Mesodermal cell (in vitro differentiated cells): ENCODE data around the gene IRF1.
"Not testable (repeated sequence)": the region's sequence is repeated elsewhere in the genome, so short reads cannot be mapped to it uniquely, and the experiment has no call there.

Experiments
- H3K27ac ChIP-seq: 2 replicates; pipeline ENCODE4 v1.7.0; 2013; ENCODE audit warnings: mild to moderate bottlenecking, low read depth, low read length, moderate library complexity; ENCODE audit not compliant: severe bottlenecking
- H3K36me3 ChIP-seq: 2 replicates; pipeline ENCODE4 v1.7.1; 2013; ENCODE audit warnings: mild to moderate bottlenecking, low read length, moderate library complexity; ENCODE audit not compliant: control insufficient read depth, insufficient read depth
- H3K4me1 ChIP-seq: one replicate; pipeline ENCODE4 v1.7.1; 2013; ENCODE audit warnings: mild to moderate bottlenecking, low read length; ENCODE audit not compliant: insufficient read depth, control insufficient read depth, poor library complexity, severe bottlenecking
- H3K4me3 ChIP-seq: 2 replicates; pipeline ENCODE4 v1.7.0; 2013; ENCODE audit warnings: low read length, control low read depth, mild to moderate bottlenecking; ENCODE audit not compliant: insufficient read depth, poor library complexity, severe bottlenecking; ENCODE audit errors: extremely low read depth
- H3K9me3 ChIP-seq: 2 replicates; pipeline ENCODE4 v1.7.1; 2013; ENCODE audit warnings: mild to moderate bottlenecking, low read length, moderate library complexity; ENCODE audit not compliant: control insufficient read depth
- WGBS, 2 experiments: methylation state at CpG; one replicate each; pipeline ENCODE4 v1.1.5; 2013; ENCODE audit warnings: missing lambda C conversion rate in 2 of 2; ENCODE audit not compliant: insufficient coverage in 2 of 2; 5-methylcytosine and 5-hydroxymethylcytosine counted together

IRF1 gene

GRCh38 chr5:132444841-132445639 lies 45.5 kb downstream of the IRF1 start:
- Histone ChIP-seq H3K4me3 (no peak overlapping the region), H3K36me3 (no peaks in the 10 kb centered on the region), H3K27ac (no peak overlapping the region), H3K4me1 (peaks cover 4% of the 10 kb centered on the region), H3K9me3 (no peaks in the 10 kb centered on the region)
- whole genome bisulfite sequencing, 2 experiments: 60 to 100% methylated on average over 1 to 3 of the region's 5 CpGs

- Histone ChIP-seq H3K4me3 (no peak overlapping the region), H3K9me3 (no peaks in the 10 kb centered on the region), H3K4me1 (peaks cover 12% of the 10 kb centered on the region), H3K36me3 (no peaks in the 10 kb centered on the region), H3K27ac (no peak overlapping the region)
- WGBS, 2 experiments: 85 to 86% methylated on average over 7 of the region's 7 CpGs
Observed at GRCh38 chr5:132444061-132444460, 46.5 kb downstream of the IRF1 start.

DNA sequence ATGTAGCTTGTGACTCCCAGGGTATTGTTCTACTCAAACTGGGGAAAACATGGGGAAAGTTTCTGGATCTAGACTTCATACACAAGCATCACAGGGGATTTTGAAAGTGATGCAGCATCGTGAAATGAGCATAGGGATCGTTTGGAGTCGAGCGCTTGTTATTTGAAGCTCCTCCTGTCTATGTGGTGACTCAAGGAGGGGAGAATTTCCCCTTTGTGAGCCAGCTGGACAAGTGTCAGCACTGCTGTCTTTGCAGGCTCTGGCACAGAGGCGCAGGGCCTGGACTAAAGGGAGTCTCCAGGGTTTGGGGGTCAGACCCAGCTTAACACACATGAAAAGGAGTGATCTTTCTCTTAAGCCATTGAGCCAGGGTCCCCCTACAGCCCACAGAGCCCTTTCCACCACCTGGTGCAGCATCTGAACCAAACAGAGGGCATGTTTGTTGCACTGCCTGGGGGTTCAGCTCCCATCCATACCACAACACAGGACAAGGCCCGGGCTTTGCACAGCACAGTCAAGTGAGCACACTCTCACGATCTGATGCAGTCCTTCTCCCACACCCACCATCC lies 51.0 kb downstream of the IRF1 start:
- Histone ChIP-seq H3K9me3 (no peaks in the 10 kb centered on the region), H3K4me1 (peaks cover 42% of the 10 kb centered on the region), H3K27ac (no peak overlapping the region), H3K36me3 (no peaks in the 10 kb centered on the region), H3K4me3 (no peak overlapping the region)
- WGBS, 2 experiments: 91 to 100% methylated on average over 2 to 4 of the region's 7 CpGs

GRCh38 chr5:132438917-132439316 lies 51.7 kb downstream of the IRF1 start:
- Histone ChIP-seq H3K9me3 (no peaks in the 10 kb centered on the region), H3K4me1 (peaks cover 48% of the 10 kb centered on the region), H3K4me3 (no peak overlapping the region), H3K27ac (no peak overlapping the region), H3K36me3 (no peaks in the 10 kb centered on the region)
- 88 to 100% methylated on average over 2 to 4 of the region's 4 CpGs for WGBS, 2 experiments

- not testable (repeated sequence) for H3K36me3 ChIP-seq, H3K27ac ChIP-seq, H3K4me3 ChIP-seq, H3K9me3 ChIP-seq
- no CpG with 5 or more reads among the region's 3 CpGs for WGBS, 2 experiments
- peaks cover 48% of the 10 kb centered on the region for H3K4me1 ChIP-seq
Observed at GRCh38 chr5:132438267-132438645, 52.3 kb downstream of the IRF1 start.

GRCh38 chr5:132437604-132438266 lies 52.8 kb downstream of the IRF1 start:
- WGBS, 2 experiments: 53 to 56% methylated on average over 2 to 3 of the region's 3 CpGs
- H3K9me3 ChIP-seq: no peaks in the 10 kb centered on the region
- H3K4me3 ChIP-seq: no peak overlapping the region
- peaks cover 48% of the 10 kb centered on the region for H3K4me1 ChIP-seq
- no peaks in the 10 kb centered on the region for H3K36me3 ChIP-seq
- peak overlapping the region; percentile 55 for H3K27ac ChIP-seq

- Histone ChIP-seq H3K9me3 (no peaks in the 10 kb centered on the region), H3K4me1 (peaks cover 48% of the 10 kb centered on the region), H3K36me3 (no peaks in the 10 kb centered on the region), H3K4me3 (no peak overlapping the region), H3K27ac (no peak overlapping the region)
- WGBS, 2 experiments: 100% methylated on average over 1 of the region's 3 CpGs; no CpG with 5 or more reads in 1 of the 2 experiments
Observed at GRCh38 chr5:132436936-132437335, 53.6 kb downstream of the IRF1 start.

DNA sequence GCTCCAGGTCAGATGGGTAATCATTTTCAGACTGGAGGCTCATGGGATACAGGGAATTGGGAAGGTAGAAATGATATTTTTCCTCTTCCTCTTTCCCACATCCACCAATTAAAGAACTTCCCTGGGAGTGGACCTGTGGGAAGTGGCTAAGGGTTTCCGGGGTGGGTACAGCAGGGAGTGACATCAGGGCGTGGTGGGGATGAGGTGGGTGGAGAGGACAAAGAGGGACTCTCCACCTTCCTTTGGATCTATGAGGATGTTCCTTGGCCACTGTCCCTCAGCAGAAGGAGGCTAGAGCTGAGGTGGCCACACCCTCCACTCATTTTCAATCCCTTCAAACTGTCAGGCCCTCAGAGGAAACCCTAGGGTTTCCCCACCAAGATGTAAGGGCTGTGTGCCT lies 54.7 kb downstream of the IRF1 start:
- Histone ChIP-seq H3K27ac (no peak overlapping the region), H3K4me3 (no peak overlapping the region), H3K9me3 (no peaks in the 10 kb centered on the region), H3K36me3 (no peaks in the 10 kb centered on the region), H3K4me1 (peaks cover 48% of the 10 kb centered on the region)
- 83% methylated on average over 2 of the region's 2 CpGs; no CpG with 5 or more reads in 1 of the 2 experiments for WGBS, 2 experiments

DNA sequence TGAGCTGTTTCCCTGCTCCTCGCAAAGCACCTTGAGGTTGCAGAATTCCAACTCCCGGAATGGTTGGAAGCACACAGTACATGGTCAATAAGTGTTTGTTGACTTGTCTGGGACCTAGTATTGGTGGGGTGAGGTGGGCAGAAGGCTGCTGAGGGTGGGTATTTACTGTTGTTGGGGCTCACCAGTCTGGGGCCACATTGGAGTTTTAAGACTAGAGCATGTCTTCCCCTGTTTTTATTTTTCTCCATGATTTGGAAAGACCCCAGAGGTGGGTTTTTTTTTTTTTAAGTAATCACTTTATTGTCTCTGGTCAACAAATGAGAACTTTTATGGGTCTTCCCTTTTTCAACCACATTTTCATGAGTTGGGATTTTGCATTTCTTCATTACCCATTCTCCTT lies 55.1 kb downstream of the IRF1 start:
- no peaks in the 10 kb centered on the region for H3K36me3 ChIP-seq
- 94 to 100% methylated on average over 2 of the region's 2 CpGs for WGBS, 2 experiments

GRCh38 chr5:132434416-132435286 lies 55.9 kb downstream of the IRF1 start:
- Histone ChIP-seq H3K9me3 (no peaks in the 10 kb centered on the region), H3K4me1 (peaks cover 47% of the 10 kb centered on the region), H3K4me3 (no peak overlapping the region), H3K36me3 (no peaks in the 10 kb centered on the region), H3K27ac (peak overlapping the region; percentile 43)
- WGBS, 2 experiments: 72 to 79% methylated on average over 11 to 12 of the region's 12 CpGs

More for the DNA sequence above, 55.1 kb downstream of the IRF1 start:
- Histone ChIP-seq H3K4me3 (no peak overlapping the region), H3K4me1 (peaks cover 48% of the 10 kb centered on the region), H3K27ac (no peak overlapping the region), H3K9me3 (no peaks in the 10 kb centered on the region)
